ENCODE measurements around the gene TNPO3.
"Not testable (repeated sequence)": the region's sequence is repeated elsewhere in the genome, so short reads cannot be mapped to it uniquely, and the experiment has no call there.

TNPO3 gene

DNA sequence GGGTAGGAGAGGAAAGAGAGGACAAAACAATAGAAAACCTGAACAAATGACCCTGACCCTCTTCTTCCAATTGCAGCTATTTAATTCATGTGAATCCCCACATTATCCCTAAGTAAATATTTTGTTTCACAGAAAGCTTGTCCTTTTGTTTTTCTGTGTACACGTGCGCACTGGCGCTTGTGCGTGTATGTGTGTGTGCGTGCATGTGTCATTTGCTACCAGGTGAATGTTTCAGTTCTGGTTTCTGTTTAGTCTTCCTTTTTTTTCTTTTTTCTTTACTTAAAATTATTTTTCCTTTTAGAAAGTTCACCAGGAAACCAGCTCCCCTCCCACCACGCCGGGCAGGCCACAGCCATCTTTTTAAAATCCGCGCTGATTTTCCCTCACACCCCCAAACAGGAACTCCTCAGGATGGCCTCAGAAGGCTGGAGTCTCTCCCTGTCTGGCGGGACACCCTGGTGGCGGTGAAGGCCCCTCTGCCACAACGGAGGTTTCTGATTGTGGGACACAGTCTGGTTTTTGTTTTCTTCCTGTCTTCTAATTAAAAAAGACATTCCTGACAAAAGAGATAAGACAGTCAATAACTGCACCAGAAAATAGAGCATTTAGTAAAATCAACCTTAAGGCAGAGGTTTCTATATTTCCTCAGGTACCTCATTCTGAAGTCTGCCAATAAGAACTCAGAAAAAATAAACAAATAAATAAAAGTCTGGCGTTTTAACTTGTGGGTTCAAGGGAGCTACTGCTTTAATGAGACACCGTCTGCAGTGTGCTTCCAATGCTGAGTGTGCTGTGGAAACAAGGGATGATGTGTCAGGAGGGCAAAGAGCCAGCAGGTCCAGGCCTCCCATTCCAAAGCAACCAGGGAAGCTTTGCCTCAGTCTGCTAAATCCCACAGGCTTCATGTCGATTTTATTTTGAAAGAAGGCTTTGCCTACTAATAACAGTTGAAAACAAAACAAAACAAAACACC is 99.8 kb downstream of the TNPO3 start:
- DNase-seq: no peak

DNA sequence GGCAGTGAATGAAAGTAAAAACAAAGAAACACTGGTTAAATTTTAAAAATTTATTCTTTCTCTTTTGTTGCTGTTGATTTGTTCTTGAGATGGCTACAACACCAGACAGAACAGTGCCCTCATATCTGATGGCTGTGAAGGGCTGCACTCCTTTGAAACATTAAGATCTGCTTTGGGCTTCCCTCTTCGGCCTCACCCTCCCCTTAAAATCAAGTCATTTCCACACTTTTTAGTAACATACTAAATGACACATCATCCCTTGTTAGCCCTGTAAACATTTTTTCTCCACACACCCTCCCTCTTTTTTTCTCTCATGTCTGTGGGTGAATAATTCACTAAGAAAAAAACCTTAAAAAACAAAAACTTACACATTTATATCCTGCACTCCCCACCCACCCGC is 100.8 kb downstream of the TNPO3 start:
- DNase-seq: no peak

- no peak for DNase-seq
These were observed 103.6 kb downstream of the TNPO3 start for GRCh38 chr7:128951296-128951695.

DNA sequence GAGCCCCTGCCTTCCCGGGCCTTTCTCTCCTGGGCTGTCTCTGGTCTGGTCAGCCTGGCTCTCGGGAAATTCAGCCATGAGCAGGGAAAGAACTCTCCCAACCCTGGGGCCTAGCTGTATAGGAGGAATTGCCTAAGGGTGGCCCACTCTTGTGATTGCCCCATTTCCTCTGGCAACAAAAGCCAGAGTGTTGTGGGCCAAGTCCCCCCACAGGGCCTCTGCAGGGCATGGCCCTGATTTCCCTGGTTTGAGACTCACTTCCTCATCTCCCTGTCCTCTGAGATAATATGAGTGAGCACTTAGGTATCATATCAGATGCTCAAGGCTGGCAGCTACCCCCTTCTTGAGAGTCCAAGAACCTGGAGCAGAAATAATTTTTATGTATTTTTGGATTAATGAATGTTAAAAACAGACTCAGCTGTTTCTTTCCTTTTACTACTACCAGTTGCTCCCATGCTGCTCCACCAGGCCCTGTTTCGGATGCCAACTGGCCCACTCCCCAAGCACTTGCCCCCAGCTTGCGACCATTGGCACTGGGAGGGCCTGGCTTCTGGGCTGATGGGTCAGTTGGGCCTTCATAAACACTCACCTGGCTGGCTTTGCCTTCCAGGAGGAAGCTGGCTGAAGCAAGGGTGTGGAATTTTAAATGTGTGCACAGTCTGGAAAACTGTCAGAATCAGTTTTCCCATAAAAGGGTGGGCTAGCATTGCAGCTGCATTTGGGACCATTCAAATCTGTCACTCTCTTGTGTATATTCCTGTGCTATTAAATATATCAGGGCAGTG is 105.7 kb downstream of the TNPO3 start:
- no peak for DNase-seq

GRCh38 chr7:128948312-128948973 is 106.5 kb downstream of the TNPO3 start:
- DNase-seq: no peak

- DNase-seq: no peak
These were observed 107.1 kb downstream of the TNPO3 start for GRCh38 chr7:128947854-128948253.

DNA sequence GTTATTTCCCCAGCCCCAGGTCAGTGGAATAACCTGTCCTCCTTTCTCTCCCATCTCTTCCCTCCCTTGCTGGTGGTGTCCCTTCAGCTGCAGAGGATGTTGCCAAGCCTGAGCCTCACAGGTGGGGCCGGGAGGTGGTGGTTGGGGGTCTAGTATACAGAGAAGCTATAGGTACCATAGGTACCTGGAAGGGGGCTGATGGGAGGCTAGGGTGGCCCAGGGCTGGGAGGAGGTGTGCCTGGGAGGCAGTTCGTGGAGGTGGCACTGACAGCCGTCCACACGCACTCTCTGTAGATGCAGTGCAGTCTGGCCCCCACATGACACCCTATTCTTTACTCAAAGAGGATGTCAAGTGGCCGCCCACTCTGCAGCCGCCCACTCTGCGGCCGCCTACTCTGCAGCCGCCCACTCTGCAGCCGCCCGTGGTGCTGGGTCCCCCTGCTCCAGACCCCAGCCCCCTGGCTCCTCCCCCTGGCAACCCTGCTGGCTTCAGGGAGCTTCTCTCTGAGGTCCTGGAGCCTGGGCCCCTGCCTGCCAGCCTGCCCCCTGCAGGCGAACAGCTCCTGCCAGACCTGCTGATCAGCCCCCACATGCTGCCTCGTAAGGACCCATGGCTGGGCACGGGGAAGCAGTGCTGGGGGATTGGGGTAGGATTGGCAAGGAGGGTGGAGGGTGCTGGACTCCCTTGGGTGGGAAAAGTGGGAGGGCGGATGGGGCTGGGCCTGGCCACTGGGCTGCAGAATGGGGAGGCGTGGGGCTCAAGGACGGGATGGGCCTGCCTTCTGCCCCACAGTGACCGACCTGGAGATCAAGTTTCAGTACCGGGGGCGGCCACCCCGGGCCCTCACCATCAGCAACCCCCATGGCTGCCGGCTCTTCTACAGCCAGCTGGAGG is 107.7 kb downstream of the TNPO3 start:
- no peak for DNase-seq

DNA sequence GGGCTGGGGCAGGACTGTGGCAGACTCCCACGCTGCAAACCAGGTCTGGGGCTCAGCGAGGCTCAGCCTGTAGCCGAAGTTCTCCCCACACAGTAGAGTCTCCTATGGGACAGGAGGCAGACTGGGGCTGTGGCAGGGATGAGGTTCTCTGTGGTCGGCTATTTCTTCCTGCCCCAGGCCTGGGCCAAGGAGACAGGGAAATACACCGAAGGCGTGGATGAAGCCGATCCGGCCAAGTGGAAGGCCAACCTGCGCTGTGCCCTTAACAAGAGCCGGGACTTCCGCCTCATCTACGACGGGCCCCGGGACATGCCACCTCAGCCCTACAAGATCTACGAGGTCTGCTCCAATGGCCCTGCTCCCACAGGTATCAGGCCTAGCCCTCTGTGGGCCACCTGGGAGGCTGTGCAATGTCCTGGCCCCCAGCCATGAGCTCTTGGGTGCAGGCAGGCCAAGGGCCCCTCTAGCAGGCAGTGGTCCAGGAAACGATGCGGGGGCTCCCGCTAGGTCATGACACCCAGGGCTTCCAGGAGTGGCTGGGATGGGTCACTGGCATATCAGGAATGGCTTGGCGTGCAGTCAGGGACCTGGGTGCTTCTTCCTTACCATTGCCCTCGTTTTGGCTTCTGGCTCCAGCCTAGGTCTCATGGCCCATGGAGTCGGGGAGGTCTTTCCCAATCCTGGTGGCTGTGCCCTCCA is 109.1 kb downstream of the TNPO3 start:
- no peak for DNase-seq

GRCh38 chr7:128944487-128945236 is 110.2 kb downstream of the TNPO3 start:
- no peak for DNase-seq

DNA sequence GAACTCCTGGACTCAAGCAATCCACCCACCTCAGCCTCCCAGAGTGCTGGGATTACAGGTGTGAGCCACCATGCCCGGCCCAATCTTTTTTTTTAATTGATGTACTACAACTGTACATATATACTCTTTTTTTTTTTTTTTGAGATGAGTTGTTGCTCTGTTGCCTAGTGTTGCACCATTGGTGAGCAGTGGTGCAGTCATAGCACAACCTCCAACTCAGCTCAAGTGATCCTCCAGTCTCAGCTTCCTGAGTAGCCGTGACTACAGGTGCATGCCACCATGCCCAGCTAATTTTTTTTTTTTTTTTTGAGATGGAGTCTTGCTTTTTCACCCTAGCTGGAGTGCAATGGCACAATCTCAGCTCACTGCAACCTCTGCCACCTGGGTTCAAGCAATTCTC is 111.7 kb downstream of the TNPO3 start:
- DNase-seq: not testable (repeated sequence)

- DNase-seq: no peak
These were observed 112.9 kb downstream of the TNPO3 start for GRCh38 chr7:128941946-128942526.

GRCh38 chr7:128941323-128941890 is 113.5 kb downstream of the TNPO3 start:
- no peak for DNase-seq

GRCh38 chr7:128940494-128941322 is 114.2 kb downstream of the TNPO3 start:
- no peak for DNase-seq

- no peak for DNase-seq
These were observed 115.0 kb downstream of the TNPO3 start for GRCh38 chr7:128939861-128940410.

GRCh38 chr7:128939075-128939860 is 115.6 kb downstream of the TNPO3 start:
- no peak for DNase-seq

GRCh38 chr7:128938544-128939074 is 116.3 kb downstream of the TNPO3 start:
- no peak for DNase-seq

Data from left hindlimb (tissue), 1 donor.